ENCODE measurements around the gene ACTN3.
"Not testable (repeated sequence)": the region's sequence is repeated elsewhere in the genome, so short reads cannot be mapped to it uniquely, and the experiment has no call there.

ACTN3 gene

GRCh38 chr11:66567787-66568123 is 21.1 kb downstream of the ACTN3 start:
- DNase-seq = no peak

GRCh38 chr11:66568124-66568916 is 21.6 kb downstream of the ACTN3 start, which contains the start of gene CTSF:
TSS of gene CTSF (minus strand) at chr11:66568606. CDS start at chr11:66568486, 120 bp downstream.
- DNase-seq = peak; percentile 86

GRCh38 chr11:66569076-66569475 is 22.4 kb downstream of the ACTN3 start:
- DNase-seq = no peak

- DNase-seq = no peak
Observed at GRCh38 chr11:66570079-66570849, 23.6 kb downstream of the ACTN3 start.

GRCh38 chr11:66570850-66571180 is 24.1 kb downstream of the ACTN3 start:
- DNase-seq = no peak

GRCh38 chr11:66579017-66579606 is 32.4 kb downstream of the ACTN3 start:
- DNase-seq = peak; percentile 83

GRCh38 chr11:66580803-66581202 is 34.1 kb downstream of the ACTN3 start:
- DNase-seq = no peak

- DNase-seq = no peak
Observed at GRCh38 chr11:66581261-66581660, 34.6 kb downstream of the ACTN3 start.

GRCh38 chr11:66582565-66583147 is 36.0 kb downstream of the ACTN3 start:
- DNase-seq = not testable (repeated sequence)

- DNase-seq = not testable (repeated sequence)
Observed at GRCh38 chr11:66585447-66585846, 38.7 kb downstream of the ACTN3 start.

GRCh38 chr11:66586136-66586535 is 39.4 kb downstream of the ACTN3 start:
- no peak for DNase-seq

GRCh38 chr11:66589315-66589714 is 42.6 kb downstream of the ACTN3 start:
- not testable (repeated sequence) for DNase-seq

- DNase-seq = no peak
Observed at GRCh38 chr11:66589996-66590675, 43.4 kb downstream of the ACTN3 start.

- DNase-seq = no peak
Observed at GRCh38 chr11:66591175-66591574, 44.5 kb downstream of the ACTN3 start.

GRCh38 chr11:66592457-66593302 is 46.0 kb downstream of the ACTN3 start, which contains the start of the genes CCDC87 and CCS:
TSS of gene CCDC87 (minus strand) at chr11:66593063. CDS start at chr11:66593015, 48 bp downstream.
TSS of gene CCS (plus strand) at chr11:66593185. CDS start at chr11:66593262, 77 bp downstream.
- DNase-seq = peak; percentile 98

- DNase-seq = no peak
Observed at GRCh38 chr11:66593303-66593635, 46.6 kb downstream of the ACTN3 start.

GRCh38 chr11:66593650-66594049 is 46.9 kb downstream of the ACTN3 start:
- DNase-seq = no peak

GRCh38 chr11:66595245-66595904 is 48.7 kb downstream of the ACTN3 start:
- DNase-seq = peak; percentile 42

GRCh38 chr11:66598993-66599392 is 52.3 kb downstream of the ACTN3 start:
- DNase-seq = no peak

- DNase-seq = no peak
Observed at GRCh38 chr11:66600219-66600618, 53.5 kb downstream of the ACTN3 start.

GRCh38 chr11:66600631-66601233 is 54.0 kb downstream of the ACTN3 start:
- DNase-seq = no peak

Measured in femur (tissue), 1 donor.